Spinal cord (tissue), 10 donors: ENCODE results near the gene BAHD1. TPM values are rescaled to one million over a fixed set of nuclear protein-coding genes. Genes with fewer than 3 reads are reported as not detected.

Experiments used
- DNase-seq, 6 donors: peaks; one replicate each; pipeline versions ENCODE4 v3.0.0 to v3.0.0-alpha.2; 2013 to 2015; ENCODE audit warnings: low spot score in 6 of 6, low read depth in 4 of 6
- H3K27ac ChIP-seq: one replicate; pipeline ENCODE4 v1.5.1; 2013; ENCODE audit warnings: low read depth, low read length, control low read depth
- H3K27me3 ChIP-seq: one replicate; pipeline ENCODE4 v1.6.1; 2013; ENCODE audit warnings: low read length; ENCODE audit not compliant: control insufficient read depth, insufficient read depth
- H3K36me3 ChIP-seq: one replicate; pipeline ENCODE4 v1.6.1; 2013; ENCODE audit warnings: low read length; ENCODE audit not compliant: control insufficient read depth, insufficient read depth
- H3K4me1 ChIP-seq: one replicate; pipeline ENCODE4 v1.6.1; 2013; ENCODE audit warnings: low read length; ENCODE audit not compliant: control insufficient read depth, insufficient read depth
- H3K4me3 ChIP-seq: one replicate; pipeline ENCODE4 v1.5.1; 2013; ENCODE audit warnings: low read depth, low read length, control low read depth
- H3K9me3 ChIP-seq: one replicate; pipeline ENCODE4 v1.6.1; 2013; ENCODE audit warnings: low read length; ENCODE audit not compliant: control insufficient read depth, insufficient read depth
- WGBS: methylation state at CpG from one replicate; pipeline ENCODE4 v1.1.5; 2013; ENCODE audit warnings: missing lambda C conversion rate; ENCODE audit not compliant: insufficient coverage; 5-methylcytosine and 5-hydroxymethylcytosine counted together
- polyA plus RNA-seq, 2 donors: library from polyadenylated mRNA; unstranded; fragments of 120-200 nt; gene quantifications; one replicate each; pipeline ENCODE4 v1.2.1, GENCODE V29; 2013; ENCODE audit not compliant: insufficient read length in 2 of 2
- total RNA-seq, 2 donors: library from RNA; depleted of rRNA in 1 of 2; stranded (reverse); fragments of 120-200 nt in 1 of 2; fragments of >200 nt in 1 of 2; gene quantifications; one replicate each; pipeline versions ENCODE4 v1.2.3 to v1.2.4, GENCODE V29; 2013 to 2014
- donor health status: healthy.

The BAHD1 gene
- total and polyA plus RNA-seq, 4 donors = 6.2 to 25.3 (median 18.7) TPM

DNA sequence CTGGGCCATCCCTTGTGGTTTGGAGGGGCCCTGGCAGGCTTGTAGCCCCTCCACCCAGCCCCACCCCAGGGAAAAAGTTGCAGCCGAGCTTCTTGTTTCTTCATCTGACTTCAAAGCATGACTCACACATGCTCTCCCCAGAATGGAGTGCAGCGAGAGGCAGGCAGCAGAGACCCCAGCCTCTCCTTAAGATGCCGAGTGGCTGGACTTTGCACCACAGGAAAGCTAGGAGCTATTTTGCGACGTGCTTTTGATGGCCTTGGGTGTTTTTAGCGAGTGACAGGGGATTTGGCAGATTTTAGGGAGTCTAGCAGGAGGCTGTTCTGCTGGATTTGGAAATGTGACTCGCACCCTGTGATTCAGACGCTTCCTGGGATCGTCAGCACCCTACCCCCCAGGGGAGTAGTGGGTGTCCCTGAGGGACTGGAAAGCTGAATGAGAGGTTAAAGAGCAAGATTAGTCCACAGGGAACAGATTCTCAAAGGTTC lies 14.2 kb downstream of the BAHD1 start:
- 68% methylated on average over 9 of the region's 9 CpGs for WGBS
- no peak overlapping the region for H3K27ac ChIP-seq
- H3K27me3 ChIP-seq = no peaks in the 10 kb centered on the region
- DNase-seq = no peak
- peaks cover 16% of the 10 kb centered on the region for H3K36me3 ChIP-seq
- peaks cover 22% of the 10 kb centered on the region for H3K4me1 ChIP-seq
- H3K9me3 ChIP-seq = no peaks in the 10 kb centered on the region
- no peak overlapping the region for H3K4me3 ChIP-seq

DNA sequence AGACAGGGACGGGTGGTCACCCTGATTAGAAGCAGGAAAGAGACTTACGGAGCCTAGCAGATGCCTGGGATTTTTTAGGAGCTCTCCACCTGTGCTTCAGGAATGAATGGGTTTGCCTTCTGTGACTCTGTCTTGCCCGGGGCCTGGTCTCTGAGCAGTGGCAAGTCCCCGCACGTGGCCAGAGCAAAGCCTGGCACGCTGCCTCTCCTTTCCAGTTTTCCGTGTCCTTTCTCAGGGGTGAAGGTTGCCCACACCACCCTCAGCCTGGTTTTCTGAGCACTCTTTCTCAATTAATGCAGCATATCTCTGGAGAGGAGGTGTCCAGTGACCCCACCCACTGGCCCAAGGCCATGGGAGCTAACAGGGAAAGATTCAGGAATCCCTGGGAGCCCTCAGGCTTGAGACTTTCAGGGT lies 15.6 kb downstream of the BAHD1 start:
- H3K4me3 ChIP-seq = no peak overlapping the region
- 66% methylated on average over 5 of the region's 7 CpGs for WGBS
- H3K27me3 ChIP-seq = no peaks in the 10 kb centered on the region
- peaks cover 23% of the 10 kb centered on the region for H3K36me3 ChIP-seq
- no peaks in the 10 kb centered on the region for H3K9me3 ChIP-seq
- peaks cover 22% of the 10 kb centered on the region for H3K4me1 ChIP-seq
- DNase-seq = no peak
- no peak overlapping the region for H3K27ac ChIP-seq

DNA sequence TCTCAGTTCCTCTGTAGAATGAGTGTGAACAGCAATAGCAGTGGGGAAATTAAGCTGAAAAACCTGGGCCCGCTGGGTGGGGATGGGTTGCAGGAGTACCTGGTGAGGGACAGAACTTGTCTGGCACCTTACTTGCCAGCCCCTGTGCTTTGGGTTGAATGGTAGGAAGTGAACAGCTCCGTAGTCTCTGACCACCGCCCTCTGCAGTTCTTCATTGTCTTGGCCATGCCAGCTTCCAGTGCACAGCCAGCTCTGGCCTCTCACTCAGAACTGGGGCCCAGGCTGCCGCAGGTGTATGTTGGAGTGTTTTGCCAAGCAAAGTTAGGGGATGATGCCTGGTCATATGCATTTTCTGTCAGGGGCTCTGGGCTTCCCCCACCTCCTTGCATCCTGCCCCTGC lies 16.0 kb downstream of the BAHD1 start:
- Histone ChIP-seq H3K27me3 (no peaks in the 10 kb centered on the region), H3K36me3 (peaks cover 28% of the 10 kb centered on the region), H3K27ac (no peak overlapping the region), H3K4me3 (no peak overlapping the region), H3K9me3 (no peaks in the 10 kb centered on the region), H3K4me1 (peaks cover 22% of the 10 kb centered on the region)
- WGBS = 42% methylated on average over 3 of the region's 4 CpGs
- no peak for DNase-seq

DNA sequence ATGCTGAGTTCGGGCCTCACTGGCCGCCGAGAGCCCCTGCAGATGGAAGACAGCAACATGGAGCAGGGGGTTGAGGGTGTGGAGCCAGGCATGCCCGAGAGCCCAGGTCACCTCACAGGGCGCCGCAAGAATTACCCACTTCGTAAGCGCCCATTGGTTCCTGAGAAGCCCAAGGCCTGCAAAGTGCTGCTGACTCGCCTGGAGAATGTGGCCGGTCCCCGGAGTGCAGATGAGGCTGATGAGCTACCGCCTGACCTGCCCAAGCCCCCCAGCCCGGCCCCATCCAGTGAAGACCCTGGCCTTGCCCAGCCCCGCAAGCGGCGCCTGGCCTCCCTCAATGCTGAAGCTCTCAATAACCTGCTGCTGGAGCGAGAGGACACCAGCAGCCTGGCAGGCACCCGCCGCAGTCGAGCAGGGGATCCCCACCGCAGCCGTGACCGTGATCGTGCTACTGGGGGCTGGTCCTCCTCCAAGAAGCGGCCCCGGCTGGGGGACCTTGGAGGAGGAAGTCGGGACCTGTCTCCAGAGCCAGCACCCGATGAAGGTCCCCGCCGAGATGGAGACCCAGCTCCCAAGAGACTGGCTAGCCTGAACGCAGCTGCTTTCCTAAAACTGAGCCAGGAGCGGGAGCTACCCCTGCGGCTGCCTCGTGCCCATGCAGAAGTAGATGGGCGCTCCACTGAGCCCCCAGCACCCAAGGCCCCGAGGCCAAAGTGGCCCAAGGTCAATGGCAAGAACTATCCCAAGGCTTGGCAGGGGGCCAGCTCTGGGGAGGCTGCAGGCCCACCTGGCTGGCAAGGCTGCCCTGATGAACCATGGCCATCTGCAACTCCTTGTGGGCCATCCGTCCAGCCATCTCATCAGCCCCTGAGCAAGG lies 18.0 kb downstream of the BAHD1 start:
- H3K27ac ChIP-seq = no peak overlapping the region
- H3K27me3 ChIP-seq = no peaks in the 10 kb centered on the region
- DNase-seq = no peak
- 95% methylated on average over 37 of the region's 37 CpGs for WGBS
- H3K4me1 ChIP-seq = peaks cover 22% of the 10 kb centered on the region
- H3K9me3 ChIP-seq = no peaks in the 10 kb centered on the region
- no peak overlapping the region for H3K4me3 ChIP-seq
- peaks cover 41% of the 10 kb centered on the region for H3K36me3 ChIP-seq

DNA sequence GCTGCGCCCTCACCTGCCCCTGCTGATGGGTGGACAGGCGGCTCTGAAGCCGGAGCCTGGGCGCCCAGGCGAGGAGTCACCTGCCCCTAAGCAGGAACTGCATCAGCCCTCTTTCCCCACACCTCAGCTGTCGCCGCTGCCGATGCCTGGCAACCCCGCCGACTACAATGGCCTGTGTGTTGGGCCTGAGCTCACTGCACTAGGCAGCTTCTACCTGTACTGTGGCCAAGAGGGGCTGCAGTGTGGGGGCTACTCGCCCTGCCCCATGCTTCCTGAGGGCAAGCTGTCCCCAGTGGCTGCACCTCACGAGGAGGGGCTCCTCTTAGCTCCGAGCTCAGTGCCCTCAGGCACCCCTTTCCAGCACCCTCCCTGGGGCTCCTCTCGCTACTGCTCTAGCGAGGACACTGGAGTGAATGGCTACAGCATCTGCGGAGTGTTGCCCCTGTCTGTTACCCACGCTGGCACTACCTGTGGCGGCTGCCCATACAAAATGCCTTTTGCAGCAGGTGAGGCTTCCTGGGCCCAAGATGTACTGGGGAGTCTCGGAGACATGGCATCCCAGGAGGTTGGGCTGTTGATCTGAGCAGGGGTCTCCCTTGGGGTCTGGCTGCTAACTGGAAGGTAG lies 18.8 kb downstream of the BAHD1 start:
- H3K27ac ChIP-seq = no peak overlapping the region
- DNase-seq = no peak
- no peaks in the 10 kb centered on the region for H3K27me3 ChIP-seq
- H3K9me3 ChIP-seq = no peaks in the 10 kb centered on the region
- peaks cover 48% of the 10 kb centered on the region for H3K36me3 ChIP-seq
- over 99% methylated on average over 17 of the region's 19 CpGs for WGBS
- H3K4me1 ChIP-seq = peaks cover 22% of the 10 kb centered on the region
- H3K4me3 ChIP-seq = no peak overlapping the region

DNA sequence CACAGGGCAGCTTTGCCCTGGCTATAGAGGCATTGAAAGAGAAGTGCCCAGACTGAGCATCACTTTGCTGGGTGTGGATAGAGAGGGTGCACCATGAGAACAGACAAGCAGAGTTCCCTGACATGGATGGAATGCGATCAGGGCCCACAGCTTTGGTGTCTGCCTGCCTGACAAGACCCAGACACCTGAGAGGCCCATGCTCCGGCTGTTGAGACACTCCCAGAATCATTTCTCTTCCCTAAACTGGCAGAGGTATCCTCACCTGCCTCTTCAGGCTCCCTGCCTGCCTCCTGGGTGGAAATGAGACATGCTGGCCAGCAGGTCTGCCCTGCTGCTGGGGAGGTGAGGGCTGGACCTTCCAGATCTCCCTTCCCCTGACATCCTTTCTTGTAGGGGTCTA lies 19.7 kb downstream of the BAHD1 start:
- 100% methylated on average over 2 of the region's 2 CpGs for WGBS
- DNase-seq = no peak
- Histone ChIP-seq H3K9me3 (no peaks in the 10 kb centered on the region), H3K36me3 (peaks cover 57% of the 10 kb centered on the region), H3K4me1 (peaks cover 16% of the 10 kb centered on the region), H3K27ac (no peak overlapping the region), H3K4me3 (no peak overlapping the region), H3K27me3 (no peaks in the 10 kb centered on the region)

DNA sequence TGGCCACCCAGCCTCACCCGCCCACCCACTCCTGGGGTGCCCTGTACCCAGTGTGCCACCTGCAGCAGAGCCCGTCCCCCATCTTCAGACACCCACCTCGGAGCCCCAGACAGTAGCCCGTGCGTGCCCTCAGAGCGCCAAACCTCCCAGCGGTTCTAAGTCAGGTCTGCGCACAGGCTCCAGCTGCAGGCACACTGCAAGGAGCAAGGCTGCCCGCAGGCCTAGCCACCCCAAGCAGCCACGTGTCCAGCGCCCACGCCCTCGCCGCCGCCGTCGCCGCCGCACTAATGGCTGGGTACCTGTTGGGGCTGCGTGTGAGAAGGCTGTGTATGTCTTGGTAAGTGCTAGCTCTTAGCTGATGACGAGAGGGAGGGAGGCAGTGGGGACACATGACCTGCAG lies 21.2 kb downstream of the BAHD1 start:
- H3K4me3 ChIP-seq = no peak overlapping the region
- 96% methylated on average over 14 of the region's 21 CpGs for WGBS
- no peak overlapping the region for H3K27ac ChIP-seq
- no peaks in the 10 kb centered on the region for H3K9me3 ChIP-seq
- H3K27me3 ChIP-seq = no peaks in the 10 kb centered on the region
- no peak for DNase-seq
- peaks cover 73% of the 10 kb centered on the region for H3K36me3 ChIP-seq
- H3K4me1 ChIP-seq = peaks cover 1% of the 10 kb centered on the region

DNA sequence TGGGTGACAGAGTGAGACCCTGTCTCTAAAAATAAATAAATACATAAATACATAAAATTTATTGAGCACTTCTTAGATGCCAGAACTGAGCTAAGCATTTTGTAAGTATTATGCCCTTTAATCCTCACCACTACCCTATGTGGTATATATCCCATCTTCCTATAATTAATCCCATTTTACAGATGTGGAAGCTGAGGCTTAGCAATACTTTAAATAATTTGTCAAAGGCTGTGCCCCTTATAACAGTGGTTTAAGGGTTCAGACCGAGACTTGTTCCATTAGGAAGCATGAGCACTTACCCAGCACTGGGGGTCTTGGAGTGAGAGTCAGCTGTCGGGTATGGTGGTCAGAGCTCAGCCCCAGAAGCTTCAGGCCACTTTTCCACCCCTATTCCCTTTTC lies 22.5 kb downstream of the BAHD1 start:
- DNase-seq = no peak
- no CpG with 5 or more reads among the region's 2 CpGs for WGBS
- Histone ChIP-seq H3K27ac (no peak overlapping the region), H3K36me3 (peaks cover 82% of the 10 kb centered on the region), H3K4me1 (no peaks in the 10 kb centered on the region), H3K9me3 (no peaks in the 10 kb centered on the region), H3K4me3 (no peak overlapping the region), H3K27me3 (no peaks in the 10 kb centered on the region)

DNA sequence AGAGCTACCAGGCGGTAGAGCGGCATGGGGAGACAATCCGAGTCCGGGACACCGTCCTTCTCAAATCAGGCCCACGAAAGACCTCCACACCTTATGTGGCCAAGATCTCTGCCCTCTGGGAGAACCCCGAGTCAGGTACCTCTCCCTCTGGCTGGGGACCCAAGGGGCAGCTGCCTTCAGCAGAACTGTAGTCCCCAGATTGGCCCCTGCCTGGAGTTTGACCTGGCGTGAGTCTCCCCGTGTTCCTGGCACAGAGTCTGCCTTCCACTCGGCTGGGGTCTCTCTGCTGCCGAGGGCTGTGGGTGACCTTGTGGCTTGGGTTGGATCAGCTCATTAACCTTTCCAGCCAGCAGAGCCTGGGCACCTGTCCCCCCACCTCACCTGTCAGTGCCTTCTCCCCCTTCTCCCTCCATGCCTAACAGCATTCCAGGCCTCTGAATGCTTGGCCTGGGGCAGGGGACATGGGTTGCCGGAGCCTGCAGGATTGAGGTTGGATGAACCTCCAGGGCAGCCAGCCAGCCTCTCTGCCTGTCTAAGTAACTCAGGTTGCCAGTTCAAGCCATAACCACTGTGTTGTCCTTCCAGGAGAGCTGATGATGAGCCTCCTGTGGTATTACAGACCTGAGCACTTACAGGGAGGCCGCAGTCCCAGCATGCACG lies 23.3 kb downstream of the BAHD1 start:
- no peak overlapping the region for H3K27ac ChIP-seq
- DNase-seq = no peak
- 93% methylated on average over 14 of the region's 14 CpGs for WGBS
- peaks cover 82% of the 10 kb centered on the region for H3K36me3 ChIP-seq
- H3K4me1 ChIP-seq = no peaks in the 10 kb centered on the region
- H3K4me3 ChIP-seq = no peak overlapping the region
- H3K9me3 ChIP-seq = no peaks in the 10 kb centered on the region
- H3K27me3 ChIP-seq = no peaks in the 10 kb centered on the region
